ENCODE results near the gene NCF1. TPM values are rescaled to one million over a fixed set of nuclear protein-coding genes. Genes with fewer than 3 reads are reported as not detected.
"Not testable (repeated sequence)": the region's sequence is repeated elsewhere in the genome, so short reads cannot be mapped to it uniquely, and the experiment has no call there.

Gene NCF1
- total RNA-seq, 2 donors from 2014 or later = 2.9 to 4.4 TPM

DNA sequence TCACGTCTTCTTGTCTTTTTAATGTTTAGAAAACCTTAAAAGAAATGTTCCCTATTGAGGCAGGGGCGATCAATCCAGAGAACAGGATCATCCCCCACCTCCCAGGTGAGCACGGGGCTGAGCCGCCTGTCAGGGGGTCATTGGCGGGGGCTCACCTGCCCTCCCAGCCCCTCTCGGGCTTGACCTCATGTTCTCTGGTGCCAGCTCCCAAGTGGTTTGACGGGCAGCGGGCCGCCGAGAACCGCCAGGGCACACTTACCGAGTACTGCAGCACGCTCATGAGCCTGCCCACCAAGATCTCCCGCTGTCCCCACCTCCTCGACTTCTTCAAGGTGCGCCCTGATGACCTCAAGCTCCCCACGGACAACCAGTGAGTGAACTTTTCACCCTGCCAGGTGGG lies 5.2 kb downstream of the NCF1 start:
- DNase-seq; intact Hi-C loops (cut with DNase I, micrococcal nuclease); ATAC-seq: not testable (repeated sequence)

DNA sequence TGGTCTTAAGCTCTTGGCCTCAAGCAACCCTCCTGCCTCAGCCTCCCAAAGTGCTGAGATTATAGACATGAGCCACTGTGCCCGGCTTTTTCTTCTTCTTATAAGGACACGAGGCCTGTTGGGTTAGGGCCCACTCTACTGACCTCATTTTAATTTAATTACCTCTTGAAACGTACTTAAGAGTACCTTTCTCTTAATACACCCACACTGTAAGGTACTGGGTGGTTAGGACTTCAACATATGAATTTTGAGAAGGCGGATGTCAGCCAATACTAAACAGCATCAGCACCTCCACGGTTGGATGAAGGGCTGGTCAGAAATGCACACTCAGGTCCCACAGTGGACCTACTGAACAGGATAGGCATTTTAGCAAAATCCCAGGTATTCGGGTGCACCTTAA lies 7.9 kb downstream of the NCF1 start:
- DNase-seq; intact Hi-C loops (cut with DNase I, micrococcal nuclease); ATAC-seq: not testable (repeated sequence)

DNA sequence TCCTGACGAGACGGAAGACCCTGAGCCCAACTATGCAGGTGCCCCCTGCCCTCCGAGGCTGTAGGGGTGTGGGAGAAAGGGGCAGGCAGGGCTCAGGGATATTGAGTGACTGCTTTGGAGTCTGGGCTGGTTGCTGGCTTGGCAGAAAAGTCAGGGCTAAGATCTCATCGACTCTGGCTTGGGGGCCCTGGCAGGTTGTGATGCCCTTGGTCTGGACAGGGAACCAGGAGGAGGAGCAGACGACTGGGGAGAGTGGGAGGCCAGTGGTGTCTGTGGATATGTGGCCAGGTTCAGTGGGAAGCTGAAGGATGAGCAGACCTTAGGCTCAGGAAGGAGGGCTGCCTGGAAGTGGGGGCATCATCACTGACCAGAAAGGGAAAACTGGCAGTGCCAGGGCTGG lies 9.8 kb downstream of the NCF1 start:
- DNase-seq; ATAC-seq; intact Hi-C loops (cut with DNase I, micrococcal nuclease): not testable (repeated sequence)

DNA sequence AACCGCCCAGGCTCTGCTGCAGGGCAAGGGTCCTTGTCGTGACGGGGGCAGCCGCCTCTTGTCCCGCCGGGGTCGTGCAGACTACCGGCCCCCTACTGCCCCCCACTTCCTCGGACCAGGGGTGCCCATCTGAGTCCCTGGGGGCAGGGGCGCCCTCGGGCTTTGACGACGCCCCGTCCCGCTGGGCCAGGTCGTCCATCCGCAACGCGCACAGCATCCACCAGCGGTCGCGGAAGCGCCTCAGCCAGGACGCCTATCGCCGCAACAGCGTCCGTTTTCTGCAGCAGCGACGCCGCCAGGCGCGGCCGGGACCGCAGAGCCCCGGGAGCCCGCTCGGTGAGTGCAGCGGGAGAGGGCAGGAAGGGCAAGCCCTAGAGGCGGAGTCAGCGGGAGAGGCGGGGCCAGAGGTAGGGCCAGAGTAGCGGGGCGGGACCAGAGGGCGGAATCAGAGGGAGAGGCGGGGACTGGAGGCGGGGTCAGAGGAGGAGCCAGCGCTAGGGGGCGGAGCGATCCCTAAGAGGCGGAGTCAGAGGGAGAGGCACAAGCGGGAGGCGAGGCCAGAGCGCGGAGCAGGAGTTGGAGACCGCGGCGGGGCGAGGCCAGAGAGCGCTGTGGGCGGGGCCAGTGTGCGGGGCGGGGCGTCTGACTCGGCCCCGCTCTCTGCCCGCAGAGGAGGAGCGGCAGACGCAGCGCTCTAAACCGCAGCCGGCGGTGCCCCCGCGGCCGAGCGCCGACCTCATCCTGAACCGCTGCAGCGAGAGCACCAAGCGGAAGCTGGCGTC lies 14.7 kb downstream of the NCF1 start:
- DNase-seq (peak; percentile 95 to 99), ATAC-seq (peak; percentile 94)
- intact Hi-C loops (cut with DNase I, micrococcal nuclease) = not testable (repeated sequence)

DNA sequence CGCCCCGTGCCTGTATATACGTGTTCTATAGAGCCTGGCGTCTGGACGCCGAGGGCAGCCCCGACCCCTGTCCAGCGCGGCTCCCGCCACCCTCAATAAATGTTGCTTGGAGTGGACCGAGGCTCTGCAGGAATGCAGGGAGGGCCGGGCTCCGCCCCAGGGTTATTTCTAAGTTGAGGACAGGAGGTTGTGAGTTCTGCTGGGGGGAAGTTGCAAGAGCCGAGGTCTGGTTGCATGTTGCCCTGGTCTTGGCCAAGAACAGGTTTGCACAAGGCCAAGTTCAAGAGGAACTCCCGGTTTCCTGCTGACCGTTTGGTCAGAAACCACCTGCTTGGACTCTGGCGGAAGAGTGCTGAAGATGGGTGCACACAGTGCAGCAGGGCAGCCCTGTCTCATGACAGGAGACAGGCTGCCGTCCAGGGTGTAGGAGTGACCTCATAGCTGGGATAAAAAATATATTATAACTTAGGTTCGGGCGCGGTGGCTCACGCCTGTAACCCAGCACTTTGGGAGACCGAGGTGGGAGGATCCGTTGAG lies 15.5 kb downstream of the NCF1 start:
- DNase-seq; intact Hi-C loops (cut with DNase I, micrococcal nuclease): not testable (repeated sequence)
- ATAC-seq = peak; percentile 19

DNA sequence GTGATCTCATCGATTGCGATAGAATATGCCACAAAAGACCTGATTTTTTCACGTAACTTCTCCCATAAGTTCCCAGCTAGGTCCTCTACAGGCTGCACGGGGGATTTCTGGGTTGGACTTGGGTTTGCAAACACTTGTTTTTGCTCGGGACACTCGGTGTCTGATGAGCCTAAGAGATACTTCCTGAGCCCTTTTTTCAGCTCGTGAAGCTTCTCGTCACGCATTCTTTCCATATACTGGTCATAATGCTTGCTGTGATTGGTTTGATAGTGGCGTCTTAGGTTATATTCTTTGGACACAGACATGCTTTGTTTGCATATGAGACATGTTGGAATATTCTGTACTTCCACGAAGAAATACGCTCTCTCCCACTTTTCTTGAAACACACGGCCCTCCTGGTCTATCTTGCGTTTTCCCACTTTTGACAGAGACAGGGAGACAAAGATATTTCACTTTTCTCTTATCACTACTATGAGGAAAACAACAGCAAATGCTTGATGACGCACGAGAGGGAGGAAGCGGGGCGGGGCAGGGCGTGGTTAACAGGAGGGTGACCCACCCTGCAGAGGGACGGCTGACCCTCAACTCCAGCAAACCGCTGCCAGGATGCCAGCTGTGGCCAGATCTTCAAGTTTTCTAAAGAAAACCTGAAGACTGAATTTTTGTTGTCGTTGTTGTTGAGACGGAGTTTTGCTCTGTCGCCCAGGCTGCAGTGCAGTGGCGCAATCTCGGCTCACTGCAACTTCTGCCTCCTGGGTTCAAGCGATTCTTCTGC lies 24.2 kb downstream of the NCF1 start:
- DNase-seq; intact Hi-C loops (cut with DNase I, micrococcal nuclease): not testable (repeated sequence)
- peak; percentile 38 for ATAC-seq

DNA sequence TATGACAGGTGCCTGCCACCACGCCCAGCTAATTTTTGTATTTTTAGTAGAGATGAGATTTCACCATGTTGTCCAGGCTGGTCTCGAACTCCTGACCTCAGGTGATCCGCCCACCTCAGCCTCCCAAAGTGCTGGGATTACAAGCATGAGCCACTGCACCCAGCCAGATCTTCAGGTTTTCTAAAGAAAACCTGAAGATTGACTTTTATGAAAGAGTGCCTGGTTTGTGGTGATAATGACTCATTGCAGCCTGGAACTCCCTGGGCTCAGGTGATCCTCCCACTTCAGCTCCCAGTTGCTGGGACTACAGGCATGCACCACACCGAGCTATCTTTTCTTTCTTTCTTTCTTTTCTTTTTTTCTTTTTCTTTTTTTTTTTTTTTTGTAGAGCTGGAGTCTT lies 24.8 kb downstream of the NCF1 start:
- ATAC-seq; DNase-seq; intact Hi-C loops (cut with DNase I, micrococcal nuclease): not testable (repeated sequence)

DNA sequence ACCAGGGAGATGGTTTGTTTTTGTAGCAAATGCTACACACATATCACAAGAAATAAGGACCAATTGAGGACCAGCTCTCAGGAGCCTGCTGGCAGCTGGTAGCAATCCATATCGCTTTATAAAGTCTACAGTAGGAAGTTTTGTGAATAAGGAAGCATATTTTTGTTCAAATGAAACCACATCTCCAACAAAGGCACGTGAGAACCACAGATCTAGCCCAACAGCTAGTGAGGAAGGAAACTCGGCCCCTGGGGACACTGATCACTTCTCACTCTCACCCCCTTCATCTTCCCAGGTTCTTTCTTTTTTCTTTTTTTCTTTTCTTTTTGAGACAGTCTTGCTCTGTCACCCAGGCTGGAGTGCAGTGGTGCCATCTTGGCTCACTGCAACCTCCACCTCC lies 42.1 kb downstream of the NCF1 start:
- ATAC-seq; intact Hi-C loops (cut with DNase I, micrococcal nuclease); DNase-seq: not testable (repeated sequence)

DNA sequence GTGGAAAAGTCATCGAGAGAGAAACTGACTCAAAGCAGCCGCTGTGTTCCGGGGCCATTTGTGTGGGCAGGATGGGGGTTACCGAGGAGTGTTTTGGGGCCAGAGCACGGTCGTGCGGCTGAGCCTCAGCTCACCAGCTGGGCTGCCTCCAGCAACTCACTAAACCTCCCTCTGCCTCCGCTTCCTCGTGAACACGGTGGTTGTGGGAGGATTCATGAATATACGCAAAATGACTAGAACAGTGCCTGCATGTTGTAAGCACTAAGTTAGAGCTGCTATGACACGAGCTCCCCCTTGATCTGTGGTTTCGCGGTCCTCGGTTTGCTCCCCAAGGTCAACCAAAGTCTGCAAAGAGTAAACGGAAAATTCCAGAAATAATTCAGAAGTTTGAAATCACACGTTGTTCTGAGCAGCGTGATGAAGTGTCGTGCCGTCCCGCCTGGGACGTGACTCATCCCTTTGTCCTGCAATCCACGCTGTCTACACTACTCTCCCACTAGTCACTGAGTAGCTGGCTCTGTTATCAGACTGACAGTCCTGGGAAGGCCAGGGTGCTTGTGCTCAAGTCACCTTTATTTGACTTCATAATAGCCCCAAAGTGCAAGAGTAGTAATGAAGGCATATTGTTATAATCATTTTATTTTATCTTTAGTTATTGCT lies 46.5 kb downstream of the NCF1 start:
- intact Hi-C loops (cut with DNase I, micrococcal nuclease); ATAC-seq; DNase-seq: not testable (repeated sequence)

DNA sequence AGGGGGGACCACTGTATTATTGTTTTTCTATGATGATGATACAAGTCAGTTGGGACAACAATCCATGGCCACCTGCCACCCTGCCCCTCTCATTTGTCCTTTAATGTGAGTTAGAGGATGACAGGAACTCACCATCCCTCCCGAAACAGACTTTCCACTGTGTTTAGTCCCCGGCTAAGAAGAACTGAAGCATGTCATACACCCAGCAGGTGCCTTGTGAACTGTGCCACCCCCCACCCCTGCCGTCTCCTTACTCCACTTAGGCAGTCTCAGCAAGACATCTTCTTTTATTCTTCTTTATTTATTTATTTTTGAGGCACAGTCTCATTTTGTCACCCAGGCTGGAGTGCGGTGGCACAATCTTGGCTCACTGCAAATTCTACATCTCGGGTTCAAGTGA lies 47.4 kb downstream of the NCF1 start:
- intact Hi-C loops (cut with DNase I, micrococcal nuclease); ATAC-seq; DNase-seq: not testable (repeated sequence)

DNA sequence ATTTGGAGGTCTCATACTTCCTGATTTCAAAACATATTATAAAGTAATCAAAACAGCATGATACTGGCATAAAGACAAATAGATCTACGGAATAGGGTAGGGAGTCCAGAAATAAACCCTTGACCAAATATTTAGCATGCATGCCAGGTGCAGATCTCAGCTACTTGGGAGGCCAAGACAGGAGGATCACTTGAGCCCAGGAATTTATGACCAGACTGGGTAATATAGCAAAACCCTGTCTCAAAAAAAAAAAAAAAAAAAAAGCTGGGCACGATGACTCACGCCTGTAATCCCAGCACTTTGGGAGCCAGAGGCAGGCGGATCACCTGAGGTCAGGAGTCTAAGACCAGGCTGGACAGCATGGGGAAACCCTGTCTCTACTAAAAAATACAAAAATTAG lies 56.1 kb downstream of the NCF1 start:
- intact Hi-C loops (cut with DNase I, micrococcal nuclease); DNase-seq: not testable (repeated sequence)
- peak; percentile 6 for ATAC-seq

DNA sequence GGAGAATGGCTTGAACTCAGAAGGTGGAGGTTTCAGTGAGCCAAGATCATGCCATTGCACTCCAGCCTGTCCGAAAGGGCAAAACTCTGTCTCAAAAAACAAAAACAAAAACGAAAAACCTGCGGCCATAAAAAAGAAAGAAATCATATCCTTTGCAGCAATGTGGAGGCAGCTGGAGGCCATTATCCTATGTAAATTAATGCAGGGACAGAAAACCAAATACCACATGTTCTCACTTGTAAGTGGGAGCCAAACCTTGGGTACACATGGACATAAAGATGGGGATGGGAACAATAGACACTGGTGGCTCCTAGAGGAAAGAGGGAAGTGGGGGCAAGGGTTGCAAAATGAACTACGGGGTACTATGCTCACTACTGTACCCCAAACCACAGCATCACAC lies 56.6 kb downstream of the NCF1 start:
- DNase-seq; ATAC-seq; intact Hi-C loops (cut with DNase I, micrococcal nuclease): not testable (repeated sequence)

Other genes with a start within 250 kb of the NCF1 start
- gene GTF2I, start 116.3 kb upstream of the NCF1 start, total RNA-seq = 100 to 1,000 TPM; 126 to 129 TPM
- 10 to 100 TPM; 17.3 to 21.2 TPM for gene GTF2IRD2, start 77.6 kb downstream of the NCF1 start, total RNA-seq
- 1 to 10 TPM; 1.5 to 7.5 TPM for gene CASTOR2, start 190.7 kb downstream of the NCF1 start, total RNA-seq